K562 (cell line): Measurements from ENCODE around the gene ZKSCAN4. TPM values are rescaled to one million over a fixed set of nuclear protein-coding genes. Genes with fewer than 3 reads are reported as not detected.
A peak's percentile ranks its signal among the peaks of the same experiment; 100 is the strongest.

Experiments used
- ADNP ChIP-seq: fragments of 200-800 bp; sonication (Bioruptor generic); IDR thresholded peaks from 2 replicates; pipeline ENCODE4 v1.6.1; 2016; ENCODE audit warnings: missing genetic modification characterization, missing compliant biosample characterization
- AFF4 ChIP-seq: sonication (generic); formaldehyde crosslinking; IDR thresholded peaks from 2 replicates; pipeline ENCODE4 v1.8.0; 2023; ENCODE audit warnings: mild to moderate bottlenecking, missing genetic modification reagents
- FUS ChIP-seq: fragments of 200-400 bp; formaldehyde crosslinking; optimal IDR thresholded peaks from 2 replicates; pipeline ENCODE3; 2017; ENCODE audit warnings: low read depth, low read length
- GATAD2A ChIP-seq: fragments of 450-650 bp; IDR thresholded peaks from 2 replicates; pipeline ENCODE4 v1.6.1; 2017
- IFI16 ChIP-seq: fragments of 250-450 bp; sonication (Bioruptor Pico); IDR thresholded peaks from 2 replicates; pipeline ENCODE4 v2.1.2; 2022; ENCODE audit warnings: mild to moderate bottlenecking, inconsistent platforms
- JUNB ChIP-seq: fragments of 450-650 bp; formaldehyde crosslinking; conservative IDR thresholded peaks from 2 replicates; pipeline ENCODE4 v1.4.0; 2020; ENCODE audit warnings: mild to moderate bottlenecking
- NCOR1 ChIP-seq: fragments of 450-650 bp; IDR thresholded peaks from 2 replicates; pipeline ENCODE4 v1.6.1; 2016; ENCODE audit warnings: mild to moderate bottlenecking, moderate library complexity
- NR2C1 ChIP-seq, 2 experiments: fragments of 450-650 bp; IDR thresholded peaks; 2 replicates each; pipeline ENCODE4 v1.6.1; 2017; ENCODE audit warnings: mild to moderate bottlenecking in 2 of 2, antibody characterized with exemption in 1 of 2, inconsistent platforms in 1 of 2, missing compliant biosample characterization in 1 of 2, missing genetic modification characterization in 1 of 2
- PHF21A ChIP-seq: fragments of 450-650 bp; IDR thresholded peaks from 2 replicates; pipeline ENCODE4 v1.6.1; 2017; ENCODE audit warnings: low read depth, borderline replicate concordance
- POLR2AphosphoS5 ChIP-seq: IDR thresholded peaks from 2 replicates; pipeline ENCODE4 v1.6.1; 2011; ENCODE audit warnings: mild to moderate bottlenecking, low read depth, low read length, moderate library complexity; ENCODE audit not compliant: control insufficient read depth, insufficient read depth
- PYGO2 ChIP-seq: fragments of 450-650 bp; IDR thresholded peaks from 2 replicates; pipeline ENCODE4 v1.6.1; 2016; ENCODE audit warnings: mild to moderate bottlenecking, missing genetic modification characterization, moderate library complexity, missing compliant biosample characterization
- RBBP5 ChIP-seq: fragments of 200-600 bp; sonication (generic); IDR thresholded peaks from 2 replicates; pipeline ENCODE4 v1.6.1; 2012; ENCODE audit warnings: borderline replicate concordance, mild to moderate bottlenecking, low read length, control low read depth, inconsistent platforms; ENCODE audit not compliant: insufficient read depth, poor library complexity, severe bottlenecking
- SMARCA4 ChIP-seq: fragments of 450-650 bp; IDR thresholded peaks from 2 replicates; pipeline ENCODE4 v1.6.1; 2016
- SOX6 ChIP-seq: fragments of 450-650 bp; IDR thresholded peaks from 2 replicates; pipeline ENCODE4 v1.6.1; 2014; ENCODE audit warnings: mild to moderate bottlenecking
- SREBF1 ChIP-seq: fragments of 150-350 bp; IDR thresholded peaks from 2 replicates; pipeline ENCODE4 v1.6.1; 2014; ENCODE audit warnings: antibody characterized with exemption, low read depth, low read length, borderline replicate concordance
- TEAD4 ChIP-seq, 2 experiments: sonication (generic) in 1 of 2; formaldehyde crosslinking in 1 of 2; IDR thresholded peaks; 2 replicates each; pipeline versions ENCODE4 v1.6.1 to v1.8.0; 2012 to 2022; ENCODE audit warnings: borderline replicate concordance in 1 of 2, inconsistent platforms in 1 of 2, low read length in 1 of 2, mild to moderate bottlenecking in 1 of 2, missing genetic modification reagents in 1 of 2
- ZBTB9 ChIP-seq: fragments of 450-650 bp; formaldehyde crosslinking; IDR thresholded peaks from 2 replicates; pipeline ENCODE4 v1.4.0; 2020; ENCODE audit warnings: mild to moderate bottlenecking, moderate library complexity
- ZNF124 ChIP-seq: sonication (generic); formaldehyde crosslinking; IDR thresholded peaks from 2 replicates; pipeline ENCODE4 v1.8.1; 2022; ENCODE audit warnings: missing genetic modification reagents
- ZNF316 ChIP-seq: fragments of 450-650 bp; IDR thresholded peaks from 2 replicates; pipeline ENCODE4 v1.6.1; 2016
- ZNF57 ChIP-seq: fragments of 450-650 bp; formaldehyde crosslinking; IDR thresholded peaks from 2 replicates; pipeline ENCODE4 v1.4.0; 2020; ENCODE audit warnings: mild to moderate bottlenecking, moderate library complexity
- ZNF830 ChIP-seq: fragments of 250-450 bp; sonication (Bioruptor Pico); IDR thresholded peaks from 2 replicates; pipeline ENCODE4 v1.5.0; 2021; ENCODE audit warnings: mild to moderate bottlenecking
- polyA plus RNA-seq, 8 experiments: library from polyadenylated mRNA; depleted of rRNA in 4 of 8; stranded (reverse) in 5 of 8; unstranded in 3 of 8; fragments of >200 nt; fragmentation: Nextera tagmentation in 2 of 8; fragmentation: Illumina TruSeq in 1 of 8; extraction: Ambion mirVana in 2 of 8; extraction: Trizol in 1 of 8; gene quantifications; 2 replicates each; pipeline versions ENCODE4 v1.2.1 to v1.2.3, GENCODE V29; 2011 to 2014; ENCODE audit warnings: inconsistent platforms in 1 of 8, missing spikeins in 1 of 8
- total RNA-seq, 7 experiments: library from RNA; depleted of rRNA in 6 of 7; stranded (reverse); fragments of >200 nt in 6 of 7; fragmentation: Illumina TruSeq in 2 of 7; extraction: Trizol in 2 of 7; gene quantifications; 2 replicates each; pipeline versions ENCODE4 v1.2.1 to v1.2.3, GENCODE V29; 2011 to 2021; ENCODE audit warnings: low replicate concordance in 1 of 7

Gene ZKSCAN4
- total and polyA plus RNA-seq, 9 of the 15 experiments (the other 6 are each of a cell fraction or from before 2014, with no cell fraction given) = 1.2 to 5.3 (median 4.7) TPM

DNA sequence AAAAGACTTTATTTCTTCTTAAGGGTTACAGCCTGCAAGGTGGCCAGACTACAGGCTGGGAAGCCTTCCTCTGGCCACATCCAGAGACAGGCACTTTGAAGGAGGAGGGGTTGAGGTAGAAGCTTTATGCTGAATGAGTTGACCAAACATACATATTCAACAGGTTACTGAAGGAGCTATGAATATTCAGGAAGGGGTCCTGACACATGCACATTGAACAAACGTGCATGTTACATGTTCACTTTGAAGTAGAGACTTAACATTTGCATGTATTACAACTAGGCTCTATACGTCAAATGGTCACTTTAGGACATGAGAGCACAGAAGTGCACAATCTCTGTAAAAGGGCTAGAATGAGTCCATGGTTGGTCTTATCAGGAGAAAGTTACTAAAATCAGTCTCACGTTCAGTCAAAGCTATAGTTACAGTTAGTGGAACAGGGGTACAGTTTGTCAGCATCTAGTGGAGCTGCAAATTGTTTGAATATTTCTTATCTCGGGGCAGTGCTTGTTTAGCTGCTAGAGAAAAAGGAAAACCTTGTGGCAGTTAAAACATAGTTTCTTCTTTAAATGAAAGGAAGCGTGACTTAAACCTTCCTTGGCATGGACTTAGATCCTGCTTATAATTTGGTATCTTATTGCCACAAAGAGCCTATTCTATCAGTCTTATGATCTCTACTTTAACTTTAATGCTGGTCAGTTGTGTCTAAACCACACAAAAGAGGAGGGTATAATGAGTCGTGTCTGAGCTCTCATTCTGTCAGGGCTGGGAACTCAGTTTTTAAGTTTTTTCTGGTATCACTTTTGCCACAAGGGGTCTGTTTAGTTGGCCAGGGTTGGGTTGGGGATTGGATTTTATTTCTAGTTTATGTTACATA is 31.6 kb downstream of the ZKSCAN4 start (continued):
- TF ChIP-seq JUNB (CRISPR knock-in tag) = no peak
- peak; percentile 98 for TF ChIP-seq POLR2AphosphoS5
- TF ChIP-seq SREBF1 = no peak
- TF ChIP-seq AFF4 = no peak
- TF ChIP-seq PYGO2 (tag) = no peak
- peak; percentile 29 for TF ChIP-seq RBBP5
- peak; percentile 61; the same call in 1 of the 2 replicates for TF ChIP-seq SOX6
- TF ChIP-seq TEAD4 (IDR thresholded peaks at IDR 0.05; ENCODE audit: low read length) = peak; percentile 84
- no peak for TF ChIP-seq TEAD4 (CRISPR knock-in tag; IDR thresholded peaks at IDR 0.05; ENCODE audit: borderline replicate concordance)
- TF ChIP-seq ZNF124 (CRISPR knock-in tag) = no peak
- no peak for TF ChIP-seq PHF21A
- peak; percentile 33; the same call in 1 of the 2 replicates for TF ChIP-seq SMARCA4
- peak; percentile 80 for TF ChIP-seq ZNF316
- no peak for TF ChIP-seq NR2C1 (IDR thresholded peaks at IDR 0.05)
- TF ChIP-seq NR2C1 (tag; IDR thresholded peaks at IDR 0.05) = no peak
- TF ChIP-seq ZNF57 (CRISPR knock-in tag) = 0 out of 2 replicates have a peak, but pooled peaks have one; percentile 72
- TF ChIP-seq GATAD2A = peak; percentile 18; the same call in 1 of the 2 replicates
- no peak for TF ChIP-seq ZNF830 (CRISPR knock-in tag)
- peak; percentile 54 for TF ChIP-seq NCOR1
- no peak for TF ChIP-seq FUS
- 0 out of 2 replicates have a peak, but pooled peaks have one; percentile 65 for TF ChIP-seq ZBTB9
- 0 out of 2 replicates have a peak, but pooled peaks have one; percentile 10 for TF ChIP-seq ADNP
- TF ChIP-seq IFI16 (CRISPR knock-in tag) = no peak
